ENCODE measurements around the gene ZNF614.
"Not testable (repeated sequence)": the region's sequence is repeated elsewhere in the genome, so short reads cannot be mapped to it uniquely, and the experiment has no call there.

The ZNF614 gene

DNA sequence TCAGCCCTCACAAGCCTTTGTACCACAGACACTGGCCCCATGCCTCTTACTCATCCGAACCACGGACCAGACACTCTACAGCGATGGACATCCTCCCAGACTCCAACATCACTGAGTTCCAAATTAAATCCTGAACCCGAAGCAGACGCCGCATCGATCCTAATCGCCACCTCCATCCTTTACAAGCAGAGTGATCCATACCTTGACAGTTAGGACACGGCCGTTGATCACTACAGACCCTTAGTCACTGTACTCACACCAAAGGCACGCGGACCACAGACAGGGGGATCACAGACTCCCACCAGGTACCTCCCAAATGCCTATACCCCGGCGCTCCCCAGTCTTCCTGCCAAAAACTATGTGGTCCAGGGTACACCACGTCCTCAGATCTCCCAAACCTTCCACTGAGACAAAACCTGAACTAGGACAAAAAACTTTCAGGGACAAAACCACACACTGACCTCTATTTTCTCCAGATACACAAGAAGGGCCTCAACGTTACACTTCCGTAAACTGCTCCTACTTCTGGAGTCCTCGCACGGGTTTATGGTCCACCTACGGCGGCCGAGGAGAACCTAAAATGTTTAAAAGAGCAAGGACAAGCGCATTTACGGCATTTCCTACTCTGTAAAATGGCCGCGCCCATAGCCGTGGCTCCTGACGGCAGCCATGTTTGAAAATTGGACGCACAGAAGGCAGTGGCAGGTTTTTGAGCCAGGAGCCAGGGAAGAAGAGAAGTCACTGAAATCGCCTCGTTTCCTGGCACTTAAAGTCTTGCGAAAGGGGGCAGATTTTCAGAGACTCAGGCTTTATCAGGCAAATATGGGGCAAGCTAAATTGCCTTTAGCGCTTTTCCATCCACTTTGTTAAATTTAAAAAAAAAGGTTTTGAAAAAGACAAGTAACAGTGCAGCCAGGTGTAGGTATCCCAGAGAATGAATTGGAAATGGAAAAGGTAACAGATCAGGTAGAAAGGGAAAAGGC is 41.6 kb downstream of the ZNF614 start, which contains the start of gene ZNF350:
Gene ZNF350 (minus strand): TSS at position 532 of the 983 bp plus-strand sequence. CDS start 12,480 bp downstream, outside the sequence.
- peak; percentile 93 for DNase-seq

DNA sequence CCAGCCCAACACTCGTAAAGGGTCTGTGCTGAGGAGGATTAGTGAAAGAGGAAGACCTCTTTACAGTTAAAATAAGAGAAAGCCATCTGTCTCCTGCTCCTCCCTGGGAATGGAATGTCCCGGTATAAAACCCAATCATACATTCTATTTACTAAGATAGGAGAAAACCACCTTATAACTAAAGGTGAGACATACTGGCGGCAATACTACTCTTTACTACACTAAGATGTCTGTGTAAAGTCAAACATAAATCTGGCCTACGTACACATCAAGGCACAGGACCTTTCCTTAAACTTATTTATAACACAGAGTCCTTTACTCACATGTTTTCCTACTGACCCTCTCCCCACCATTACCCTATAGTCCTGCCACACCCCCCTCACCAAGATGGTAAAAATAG is 44.8 kb downstream of the ZNF614 start:
- DNase-seq: no peak

DNA sequence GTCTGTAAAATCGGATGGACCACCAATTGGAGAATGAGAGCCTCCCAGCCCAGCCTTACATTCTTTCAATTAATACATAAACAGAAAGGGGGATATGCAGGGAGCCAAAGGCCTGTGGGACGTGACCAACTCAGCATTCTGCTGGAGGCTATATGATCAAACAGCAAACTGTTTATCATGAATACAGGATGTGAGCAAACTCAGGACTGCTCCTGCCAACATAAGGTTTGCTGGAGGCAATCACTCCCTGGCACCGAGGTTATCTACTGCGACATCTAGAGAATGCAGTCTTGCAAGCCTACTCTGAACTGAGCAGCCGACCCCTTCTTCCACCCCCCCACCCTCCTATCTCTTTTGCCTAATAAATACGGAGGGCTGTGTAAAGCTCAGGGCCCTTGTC is 47.3 kb downstream of the ZNF614 start:
- DNase-seq: not testable (repeated sequence)

DNA sequence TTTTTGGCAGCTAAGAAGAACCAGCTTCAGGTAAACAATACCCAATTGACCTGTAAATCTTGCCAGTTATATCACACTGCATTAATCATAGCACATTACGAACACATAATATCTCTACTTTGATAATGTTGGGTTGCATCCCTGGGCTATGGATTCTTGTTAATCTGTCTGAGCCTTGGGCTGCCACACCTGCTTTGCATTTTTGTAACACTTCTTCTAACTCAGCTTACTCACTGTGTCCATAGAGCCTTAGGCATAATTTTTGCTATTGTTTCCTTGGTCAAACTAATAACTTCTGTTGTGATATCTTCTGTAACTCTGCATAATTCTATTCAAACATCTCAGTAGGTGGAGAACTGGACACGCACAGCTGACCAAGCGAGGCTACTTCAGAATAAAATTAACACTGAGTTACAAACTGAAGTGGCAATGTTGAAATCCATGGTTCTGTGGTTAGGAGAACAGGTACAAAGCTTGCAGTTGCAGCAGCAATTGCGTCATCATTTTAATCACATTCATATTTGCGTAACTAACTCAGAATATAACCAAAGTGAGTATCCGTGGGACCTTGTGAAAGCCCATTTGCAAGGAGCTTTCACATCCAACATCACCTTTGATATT is 48.0 kb downstream of the ZNF614 start:
- DNase-seq: no peak

DNA sequence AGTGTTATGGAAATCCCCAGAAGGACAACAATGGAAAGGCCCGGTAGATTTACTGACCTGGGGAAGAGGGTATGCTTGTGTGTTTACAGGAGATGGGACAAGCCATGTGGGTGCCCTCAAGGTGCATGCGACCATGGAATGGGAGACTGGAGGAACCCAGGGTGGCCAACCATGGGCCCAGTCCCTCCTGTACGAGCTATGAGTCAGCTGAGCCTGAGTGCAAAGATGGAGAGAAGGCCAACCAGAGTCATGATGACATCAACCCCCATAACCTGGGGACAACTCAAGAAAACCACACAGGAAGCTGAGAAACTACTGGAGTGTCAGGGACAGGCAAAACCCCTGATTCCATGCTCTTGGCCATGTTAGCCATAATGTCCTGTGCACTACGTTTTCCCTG is 49.3 kb downstream of the ZNF614 start:
- no peak for DNase-seq

DNA sequence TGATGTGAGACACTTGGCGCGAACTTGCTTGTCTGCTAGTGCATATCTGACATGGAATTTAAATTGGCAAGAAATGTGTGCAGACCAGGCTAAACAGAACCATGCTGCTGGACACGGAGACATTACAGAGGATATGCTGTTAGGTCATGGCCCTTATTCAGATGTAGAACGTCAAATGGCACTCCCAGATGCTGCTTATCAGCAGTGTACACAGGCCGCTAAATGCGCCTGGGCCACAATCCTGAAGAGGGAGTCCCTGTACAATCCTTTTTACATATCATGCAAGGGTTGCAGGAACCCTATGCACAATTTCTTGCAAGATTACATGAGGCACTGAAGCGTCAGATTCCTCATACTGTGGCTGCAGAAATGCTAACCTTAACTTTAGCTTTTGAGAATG is 50.8 kb downstream of the ZNF614 start:
- DNase-seq: no peak

DNA sequence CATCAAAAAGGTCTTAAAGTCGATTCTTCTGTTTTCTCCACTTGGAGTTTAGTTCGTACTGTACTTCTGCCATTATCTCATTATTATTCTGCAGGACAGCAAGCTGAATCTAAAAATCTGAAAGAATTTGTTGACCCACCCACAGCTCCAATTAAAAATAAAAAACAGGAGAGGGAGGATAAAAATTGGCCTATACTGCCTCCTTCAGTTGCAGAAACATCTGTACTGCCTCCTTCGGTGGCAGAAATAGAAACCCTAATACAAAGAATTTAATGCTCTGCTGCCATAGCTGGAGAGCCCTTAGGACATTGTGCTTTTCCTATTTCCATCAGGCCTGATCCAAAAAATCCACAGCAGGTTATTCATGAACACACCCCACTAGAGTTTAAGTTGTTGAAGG is 51.3 kb downstream of the ZNF614 start:
- DNase-seq: no peak

DNA sequence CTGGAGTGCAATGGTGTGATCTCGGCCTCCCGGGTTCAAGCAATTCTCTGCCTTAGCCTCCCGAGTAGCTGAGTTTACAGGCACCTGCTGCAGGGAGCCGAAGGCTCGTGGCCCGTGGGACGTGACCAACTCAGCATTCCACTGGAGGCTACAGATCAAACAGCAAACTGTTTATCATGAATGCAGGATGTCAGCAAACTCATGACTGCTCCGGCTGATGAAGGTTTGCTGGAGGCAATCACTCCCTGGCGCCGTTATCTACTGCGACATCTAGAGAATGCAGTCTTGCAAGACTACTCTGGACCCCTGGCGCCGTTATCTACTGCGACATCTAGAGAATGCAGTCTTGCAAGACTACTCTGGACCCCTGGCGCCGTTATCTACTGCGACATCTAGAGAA is 52.4 kb downstream of the ZNF614 start:
- not testable (repeated sequence) for DNase-seq

DNA sequence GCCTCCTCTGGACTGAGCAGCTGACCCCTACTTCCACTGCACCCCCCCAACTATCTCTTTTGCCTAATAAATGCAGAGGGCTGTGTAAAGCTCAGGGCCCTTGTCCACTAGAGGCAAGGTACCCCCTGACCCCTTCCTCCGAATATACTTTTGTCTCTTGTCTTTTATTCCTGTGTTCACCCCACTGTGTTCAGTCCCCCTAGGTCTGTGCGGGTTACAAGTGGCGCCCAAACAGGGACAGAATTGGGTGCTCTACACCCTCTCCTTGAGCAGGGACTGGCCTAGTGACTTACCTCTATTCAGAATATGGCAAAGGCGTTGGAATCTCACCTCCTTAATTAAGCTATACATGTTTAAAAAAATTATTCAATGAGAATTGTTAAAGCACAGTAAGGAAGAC is 56.6 kb downstream of the ZNF614 start:
- peak; percentile 1 for DNase-seq

DNA sequence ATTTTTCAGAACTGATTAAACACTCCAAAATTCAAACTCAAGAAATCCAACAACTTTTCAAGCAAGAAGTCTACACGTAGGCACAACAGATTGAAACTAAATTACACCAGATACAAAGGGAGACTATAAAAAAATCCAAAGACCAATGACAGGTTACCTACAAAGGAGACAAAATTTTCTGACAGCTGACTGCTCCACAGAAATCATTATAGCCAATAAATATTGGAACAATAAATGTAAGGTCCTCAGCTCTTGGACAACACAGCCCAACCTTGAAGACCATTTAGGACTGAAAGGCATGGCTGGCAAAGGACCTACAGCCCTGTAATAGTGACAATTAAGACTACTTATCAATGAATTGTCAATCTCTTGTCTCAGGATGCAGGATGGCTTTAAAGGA is 57.5 kb downstream of the ZNF614 start:
- DNase-seq: no peak

DNA sequence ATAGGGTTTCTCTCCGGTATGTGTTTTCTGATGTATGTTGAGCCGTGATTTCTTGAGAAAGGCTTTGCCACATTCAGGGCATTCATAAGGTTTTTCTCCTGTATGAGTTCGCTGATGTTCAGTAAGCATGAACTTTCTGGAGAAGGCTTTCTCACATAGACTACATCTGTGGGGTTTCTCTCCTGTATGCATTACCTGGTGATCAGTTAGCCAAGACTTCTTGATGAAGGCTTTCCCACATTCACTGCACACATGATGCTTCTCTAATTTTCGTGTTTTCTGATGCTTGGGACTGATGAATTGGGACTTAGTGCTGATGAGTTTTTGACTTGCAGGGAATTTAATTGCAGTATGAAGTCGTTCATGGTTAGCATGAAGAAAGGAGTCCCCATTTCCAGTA is 62.6 kb downstream of the ZNF614 start:
- no peak for DNase-seq

Measured in NCI-H2171 (cell line).